Frontal cortex (tissue), 4 donors: ENCODE measurements around the gene LEF1. TPM values are rescaled to one million over a fixed set of nuclear protein-coding genes. Genes with fewer than 3 reads are reported as not detected.

Experiments used
- DNase-seq, 2 donors: peaks; one replicate each; pipeline ENCODE4 v3.0.0; 2012; ENCODE audit warnings: low spot score in 2 of 2
- FAIRE-seq: peaks from 2 replicates; lab custom pipeline; 2012; peaks lifted over from hg19 to GRCh38; lab: Jason Lieb, UNC
- total RNA-seq: library from RNA; depleted of rRNA; stranded (reverse); fragments of >200 nt; gene quantifications from one replicate; pipeline ENCODE4 v1.2.3, GENCODE V29; 2014
- donor health status: control.
- donor health status: control.
- donor health status: control.

LEF1 gene
- total RNA-seq = 6.1 TPM

DNA sequence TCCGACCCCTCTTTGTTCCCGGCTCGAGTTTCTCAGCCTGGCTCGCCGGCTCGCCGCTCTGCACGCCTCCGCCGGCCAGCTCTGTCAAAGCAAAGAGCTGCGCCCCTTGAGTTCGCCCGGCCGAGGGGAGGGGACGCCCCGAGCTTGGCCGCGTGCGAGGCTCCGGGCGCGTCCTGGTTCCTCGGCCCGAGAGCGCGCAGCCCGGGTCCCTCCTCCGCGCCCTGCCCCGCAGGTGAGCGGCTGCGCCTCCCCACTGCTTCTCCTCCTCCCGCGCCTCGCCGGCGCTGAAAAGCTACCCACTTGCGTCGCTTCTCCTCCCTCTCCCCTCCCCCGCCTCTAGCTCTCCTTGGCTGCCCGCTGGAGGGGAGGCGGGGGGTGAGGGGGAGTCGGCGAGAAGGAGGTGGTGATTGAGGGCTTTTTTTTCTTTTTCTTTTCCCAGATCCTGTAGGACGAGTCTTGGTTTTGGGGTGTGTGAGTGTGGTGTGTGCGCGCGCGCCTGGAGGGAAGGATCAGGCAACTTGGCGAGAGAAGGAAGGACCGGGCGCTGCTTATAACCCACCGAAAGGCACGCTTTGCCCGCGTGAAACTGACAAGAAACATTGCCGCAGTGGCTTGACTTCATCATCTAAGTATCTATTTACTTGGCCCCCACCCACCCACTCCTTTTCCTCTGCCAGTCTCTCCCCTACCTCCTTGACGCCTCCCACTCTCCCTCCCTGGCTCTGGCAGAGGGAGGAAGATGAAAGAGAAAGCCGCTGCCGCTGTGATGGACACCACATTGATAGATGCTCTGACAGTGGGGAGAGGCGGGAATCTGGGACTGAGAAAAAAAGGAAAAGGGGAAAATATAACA, at the start of gene LEF1:
TSS of gene LEF1 (minus strand) at position 262 of the 853 bp plus-strand sequence. CDS start 1,165 bp downstream, outside the sequence.
- no peak for DNase-seq
- FAIRE-seq = no peak

DNA sequence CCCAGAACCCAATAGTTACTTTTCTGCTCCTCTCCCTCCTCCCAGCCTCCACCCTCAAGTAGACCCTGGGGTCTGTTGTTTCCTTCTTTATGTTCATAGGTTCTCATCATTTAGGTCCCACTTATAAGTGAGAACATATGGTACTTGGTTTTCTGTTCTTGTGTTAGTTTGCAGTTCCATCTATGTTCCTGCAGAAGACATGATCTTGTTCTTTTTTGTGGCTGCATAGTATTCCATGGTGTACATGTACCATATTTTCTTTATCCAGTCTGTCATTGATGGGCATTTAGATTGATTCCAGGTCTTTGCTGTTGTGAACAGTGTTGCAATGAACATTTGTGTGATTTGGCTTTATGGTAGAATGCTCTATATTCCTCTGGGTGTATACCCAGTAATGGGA, 47.8 kb upstream of the LEF1 start:
- DNase-seq = no peak

DNA sequence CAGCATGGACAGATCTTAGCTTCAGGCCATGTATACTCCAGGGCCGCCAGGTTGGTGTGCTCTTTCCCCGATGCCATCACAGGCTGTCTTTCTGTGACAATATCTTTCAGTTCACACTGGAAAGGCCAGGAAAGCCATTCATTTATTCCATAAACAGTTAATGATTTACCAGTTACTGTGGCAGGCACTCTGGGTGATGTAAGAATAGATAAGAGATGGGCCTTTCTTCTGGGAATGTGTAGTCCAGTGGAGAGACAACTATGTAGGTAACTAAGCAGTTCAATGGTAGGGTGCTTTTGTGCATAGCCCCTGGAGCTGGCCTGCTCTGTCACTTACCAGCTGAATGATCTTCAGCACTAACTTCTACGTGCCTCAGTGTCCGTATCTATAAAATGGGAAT, 46.3 kb upstream of the LEF1 start:
- DNase-seq (no peak), FAIRE-seq (no peak)

More for the DNA sequence above, 47.8 kb upstream of the LEF1 start:
- FAIRE-seq = no peak

DNA sequence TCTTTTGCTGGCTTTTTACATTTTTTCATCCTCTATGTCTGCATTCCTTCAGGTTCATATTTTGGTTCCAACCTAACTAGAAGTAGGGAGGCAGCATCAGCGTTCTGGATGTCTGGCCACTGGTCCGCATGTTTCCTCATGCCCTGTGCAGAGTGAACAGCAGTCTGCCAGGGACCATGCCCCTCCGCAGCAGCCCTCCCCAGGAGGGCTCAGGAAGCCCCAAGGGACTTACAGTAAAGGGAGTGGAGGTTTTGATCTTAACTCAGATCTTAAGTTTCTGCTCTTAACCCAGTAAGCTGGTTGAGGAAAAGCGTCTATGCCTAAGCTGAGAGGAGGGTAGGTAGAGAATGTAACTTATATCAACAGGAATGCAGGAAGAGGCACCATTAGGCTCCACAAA, 45.0 kb upstream of the LEF1 start:
- DNase-seq (no peak), FAIRE-seq (no peak)

DNA sequence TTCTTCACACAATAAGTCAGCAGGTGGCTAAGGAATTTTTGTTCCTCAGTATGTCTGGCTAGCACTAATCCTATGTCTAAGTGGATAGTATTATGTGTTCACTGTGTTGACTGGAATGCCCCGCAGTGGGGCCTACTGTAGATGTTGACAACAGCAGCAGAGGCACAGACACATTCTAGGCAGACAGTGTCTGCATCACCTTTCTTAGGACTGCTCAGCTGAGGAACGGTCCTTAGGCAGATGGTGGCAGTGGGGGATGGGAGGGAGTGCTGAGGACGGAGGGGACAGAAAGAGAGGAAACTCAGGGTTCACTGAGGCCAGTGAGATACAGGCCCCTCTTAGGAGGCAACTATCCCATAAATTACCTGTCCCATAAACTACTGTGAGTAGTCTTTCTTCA, 44.6 kb upstream of the LEF1 start:
- no peak for FAIRE-seq
- no peak for DNase-seq

DNA sequence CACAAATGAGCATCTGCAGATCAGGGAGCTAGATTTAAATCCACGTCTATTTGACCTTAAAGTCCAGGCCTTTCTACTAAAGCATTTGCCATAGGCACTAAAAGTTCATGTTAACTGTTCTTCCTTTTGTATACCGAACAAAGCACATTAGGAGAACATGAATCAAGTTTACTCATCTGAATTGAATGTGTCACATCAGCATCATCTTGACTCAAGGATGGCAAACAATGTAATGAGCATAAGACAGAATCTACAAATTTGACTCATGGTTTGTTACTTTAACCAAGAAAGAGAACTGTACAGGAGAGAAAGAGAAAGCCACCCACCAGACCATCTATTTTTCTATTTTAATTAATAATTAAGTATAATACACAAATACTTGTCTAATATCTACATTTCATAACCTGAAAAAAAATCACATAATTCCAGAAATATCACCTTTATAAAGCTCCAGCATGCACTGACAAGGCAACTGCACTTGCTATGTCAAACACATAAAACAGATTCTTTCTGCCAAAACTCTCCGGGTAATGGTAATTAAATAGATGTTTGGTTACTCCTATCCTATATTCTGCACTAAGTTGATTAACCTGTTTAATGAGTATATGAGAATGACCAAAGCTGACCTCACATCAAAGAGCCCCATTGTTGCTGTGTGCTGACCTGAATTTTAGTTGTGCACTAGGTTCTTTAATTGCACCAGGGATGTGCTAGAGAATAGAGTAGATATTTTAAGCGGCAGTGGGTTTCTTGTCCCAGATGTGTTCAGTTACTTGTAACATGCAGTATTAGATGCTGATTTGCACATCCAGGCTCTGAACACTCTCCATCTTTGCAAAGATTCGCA, 42.5 kb upstream of the LEF1 start:
- DNase-seq (no peak), FAIRE-seq (no peak)

DNA sequence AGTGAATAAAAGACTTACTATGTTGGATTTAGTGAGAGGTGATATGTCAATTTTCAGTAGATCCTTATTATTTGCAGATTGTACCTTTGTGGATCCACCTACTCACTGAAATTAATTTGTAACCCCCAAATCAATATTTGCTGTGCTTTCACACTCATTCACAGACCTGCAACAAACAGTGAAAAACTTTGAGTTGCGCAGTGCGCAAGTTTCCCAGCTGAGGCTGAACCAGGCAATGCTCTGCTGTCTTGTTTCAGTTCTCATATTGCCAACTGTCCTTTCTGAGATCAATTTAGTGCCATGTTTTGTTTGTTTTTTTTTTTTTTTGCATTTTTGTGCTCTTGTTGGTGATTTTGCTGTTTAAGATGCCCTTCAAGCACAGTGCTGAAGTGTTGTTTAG, 40.8 kb upstream of the LEF1 start:
- FAIRE-seq (no peak), DNase-seq (no peak)

DNA sequence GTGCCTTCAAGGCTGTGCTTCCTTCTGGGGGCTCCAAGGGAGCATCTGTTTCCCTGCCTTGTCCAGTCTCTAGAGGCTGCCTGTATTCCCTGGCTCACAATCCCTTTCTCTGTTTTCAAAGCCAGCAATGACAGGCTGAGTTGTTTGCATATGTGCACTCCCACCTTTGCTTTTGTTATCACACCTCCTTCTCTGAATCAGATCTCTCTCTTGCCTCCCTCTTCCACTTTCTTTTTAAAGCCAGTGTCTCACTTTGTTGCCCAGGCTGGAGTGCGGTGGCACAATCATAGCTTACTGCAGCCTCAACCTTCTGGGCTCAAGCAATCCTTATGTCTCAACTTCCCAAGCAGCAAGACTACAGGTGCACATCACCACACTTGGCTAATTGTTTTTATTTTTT, 37.1 kb upstream of the LEF1 start:
- DNase-seq (no peak), FAIRE-seq (no peak)

DNA sequence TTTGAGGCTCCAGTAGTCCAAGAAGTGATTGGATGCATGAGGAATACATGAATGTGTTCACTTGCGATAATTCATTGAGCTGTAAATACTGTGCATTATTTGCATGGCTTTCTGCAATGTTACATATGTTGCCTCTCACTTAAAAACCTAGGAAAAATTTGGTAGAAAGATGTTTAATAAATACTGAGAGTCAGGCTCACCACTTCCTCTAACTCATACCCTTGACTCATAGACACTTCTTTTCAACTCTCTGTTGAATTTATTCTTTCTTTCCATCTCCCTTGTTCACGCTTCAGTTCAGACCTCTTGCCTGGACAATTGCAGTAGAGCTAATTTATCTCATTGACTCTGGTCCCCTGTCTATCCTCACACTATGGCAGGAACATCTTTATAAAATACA, 35.8 kb upstream of the LEF1 start:
- DNase-seq = no peak
- no peak for FAIRE-seq

DNA sequence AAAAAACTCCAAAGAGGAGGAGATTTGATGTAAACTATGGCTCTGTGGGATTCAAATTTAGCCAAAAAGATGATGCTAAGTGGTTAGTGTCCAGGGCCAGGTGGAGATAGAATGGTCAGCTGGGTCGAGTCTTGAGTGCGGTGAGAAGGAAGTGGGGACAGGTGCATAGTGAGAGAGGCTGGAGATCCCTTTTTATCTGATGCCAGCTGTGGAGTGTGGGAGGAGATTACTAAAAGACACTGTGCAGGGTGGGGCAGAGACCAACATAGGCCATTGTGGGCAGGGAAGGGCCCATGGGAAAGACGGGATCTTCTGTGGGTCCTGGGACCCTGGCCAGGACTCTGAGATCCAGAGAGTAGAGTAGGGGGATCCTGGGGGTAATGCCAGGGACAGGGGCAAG, 34.6 kb upstream of the LEF1 start:
- FAIRE-seq = no peak
- no peak for DNase-seq

DNA sequence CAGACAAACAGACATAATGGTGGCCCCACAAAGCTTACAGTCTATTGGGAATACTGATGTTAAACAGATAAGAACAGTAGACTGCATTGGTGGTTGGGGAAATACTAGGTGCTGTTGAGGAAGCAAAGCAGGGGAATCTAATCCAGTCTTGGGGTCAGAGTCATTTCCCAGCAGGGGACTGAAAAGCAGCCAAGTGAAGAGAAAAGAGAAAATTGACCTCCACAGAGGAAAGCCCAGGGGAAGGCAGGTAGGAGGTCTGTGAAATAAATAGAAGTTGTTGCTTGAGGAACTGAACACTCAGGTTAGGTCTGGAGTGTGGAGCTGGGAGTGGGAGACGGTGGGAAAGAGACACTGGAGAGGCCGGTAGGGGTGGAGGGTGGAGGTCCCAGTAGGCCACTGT, 33.0 kb upstream of the LEF1 start:
- FAIRE-seq = no peak
- no peak for DNase-seq

DNA sequence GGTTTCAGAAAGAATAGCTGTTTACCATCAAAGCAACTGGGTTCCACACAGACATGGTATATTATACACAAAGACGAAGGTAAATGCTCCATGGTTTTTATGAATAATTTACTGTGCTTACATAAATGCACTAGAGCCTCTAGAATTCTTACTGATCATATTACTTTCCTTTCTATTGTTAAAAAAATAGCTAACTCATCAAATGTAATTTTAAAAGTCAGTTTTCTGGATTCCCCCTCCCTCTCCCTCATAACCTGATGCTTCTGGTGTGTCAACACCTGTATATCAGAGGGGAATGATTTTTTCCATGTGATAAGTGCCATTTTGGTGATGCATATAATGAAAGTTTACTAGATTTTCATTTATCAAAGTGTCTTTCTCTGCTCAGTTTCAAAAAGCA, 31.1 kb upstream of the LEF1 start:
- FAIRE-seq (no peak), DNase-seq (no peak)

DNA sequence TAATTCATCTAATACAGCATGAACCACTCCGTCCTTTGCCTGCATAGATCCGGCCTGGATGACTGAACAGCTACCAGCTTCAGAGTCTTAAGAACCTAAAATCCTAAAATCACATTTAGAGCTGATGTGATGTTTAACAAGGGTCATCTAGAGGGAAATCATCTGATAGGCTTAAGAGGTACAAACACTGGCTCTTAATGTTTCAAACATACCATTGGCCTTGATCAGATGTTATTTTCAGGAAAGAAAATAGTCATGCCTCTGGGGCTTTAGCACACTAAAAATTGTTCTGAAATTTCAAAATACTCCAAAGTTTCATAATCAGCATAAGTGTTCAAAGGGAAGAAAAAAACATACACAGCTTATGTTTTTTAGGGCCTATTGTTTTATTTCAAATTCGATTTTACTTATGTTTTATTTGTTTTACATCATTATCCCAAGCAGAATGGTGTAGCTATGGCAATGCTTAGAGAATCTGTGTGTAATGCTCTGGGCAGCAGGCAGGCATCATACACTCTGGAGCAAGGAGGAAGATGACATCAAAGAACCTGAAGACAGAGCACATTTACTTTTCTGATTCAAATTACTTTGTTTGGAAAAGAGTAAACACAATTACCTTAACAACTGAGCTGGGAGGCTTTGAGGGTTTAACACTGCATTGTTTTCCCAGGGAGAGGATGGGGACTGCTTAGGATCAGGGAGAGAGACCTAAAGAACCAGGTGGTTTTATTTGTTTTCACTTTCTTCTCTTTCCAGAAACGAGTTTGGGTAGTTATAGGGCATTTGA, 25.3 kb upstream of the LEF1 start:
- FAIRE-seq = no peak
- no peak for DNase-seq

DNA sequence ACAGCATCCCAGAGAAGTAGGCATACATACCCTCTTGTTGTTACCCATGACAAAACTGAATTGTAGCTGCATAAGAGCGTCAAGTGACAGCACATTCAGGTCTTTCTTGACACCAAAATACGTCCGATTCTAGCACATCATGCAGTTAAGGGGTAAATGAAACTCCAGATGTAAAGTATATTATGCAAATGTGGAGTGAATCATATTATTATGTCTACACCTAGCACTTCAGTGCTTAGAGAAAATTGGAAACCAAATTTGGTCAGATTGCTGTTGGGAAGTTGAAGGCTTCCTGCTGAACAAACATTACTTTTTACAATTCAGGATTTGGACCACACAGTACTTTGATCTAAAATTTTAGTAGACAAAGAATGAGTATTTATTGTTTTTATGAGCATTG, 24.2 kb upstream of the LEF1 start:
- FAIRE-seq (no peak), DNase-seq (no peak)

DNA sequence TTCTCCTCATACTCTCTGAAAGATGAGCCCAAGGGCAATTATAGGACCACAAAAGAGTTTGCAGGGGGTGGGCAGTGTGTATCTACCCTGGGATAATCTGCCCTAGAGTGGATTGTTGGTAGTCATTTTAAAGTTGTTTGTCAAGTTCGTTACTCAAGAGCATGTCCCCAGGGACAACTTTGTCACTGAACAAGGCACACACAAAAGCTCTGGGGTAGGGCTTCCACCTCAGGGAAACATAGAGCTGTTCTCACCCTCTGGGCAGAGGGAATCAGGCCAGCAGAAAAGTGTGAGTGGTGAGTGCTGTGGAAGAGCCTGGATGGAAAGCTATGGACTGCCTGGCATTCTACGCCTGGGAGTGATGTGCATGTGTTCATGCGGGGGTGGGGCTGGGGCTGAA, 23.3 kb upstream of the LEF1 start:
- FAIRE-seq (no peak), DNase-seq (no peak)

DNA sequence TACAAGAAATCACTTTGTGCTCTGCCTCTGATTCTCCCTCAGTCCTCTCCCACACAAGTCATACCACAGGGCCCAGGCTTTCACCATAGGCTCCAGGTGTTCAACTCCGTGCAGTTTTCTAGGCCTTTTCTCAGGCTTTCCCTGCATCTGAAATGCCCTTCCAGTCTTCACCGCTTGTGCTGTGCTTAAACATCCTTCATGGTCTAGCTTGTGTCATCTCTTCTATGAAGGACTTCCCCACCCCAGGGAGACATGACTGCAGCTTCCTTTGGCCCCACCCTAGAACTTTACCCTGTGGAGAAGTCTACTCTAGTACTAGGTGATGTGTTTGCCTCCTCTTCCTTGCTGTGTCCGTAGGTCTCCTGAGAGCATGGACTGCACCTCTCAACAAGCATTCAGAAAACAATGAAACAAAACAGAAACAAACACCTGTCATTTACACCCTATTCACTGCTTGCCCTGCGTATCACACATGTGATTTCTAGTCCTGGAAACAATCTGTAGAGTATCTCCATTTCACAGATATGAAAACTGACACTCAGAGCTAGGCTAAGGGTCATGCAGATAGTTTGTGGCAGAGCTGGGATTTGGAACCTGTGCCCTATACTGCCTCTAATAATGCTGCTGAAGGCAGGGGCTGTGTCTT, 22.7 kb upstream of the LEF1 start:
- FAIRE-seq (no peak), DNase-seq (no peak)

DNA sequence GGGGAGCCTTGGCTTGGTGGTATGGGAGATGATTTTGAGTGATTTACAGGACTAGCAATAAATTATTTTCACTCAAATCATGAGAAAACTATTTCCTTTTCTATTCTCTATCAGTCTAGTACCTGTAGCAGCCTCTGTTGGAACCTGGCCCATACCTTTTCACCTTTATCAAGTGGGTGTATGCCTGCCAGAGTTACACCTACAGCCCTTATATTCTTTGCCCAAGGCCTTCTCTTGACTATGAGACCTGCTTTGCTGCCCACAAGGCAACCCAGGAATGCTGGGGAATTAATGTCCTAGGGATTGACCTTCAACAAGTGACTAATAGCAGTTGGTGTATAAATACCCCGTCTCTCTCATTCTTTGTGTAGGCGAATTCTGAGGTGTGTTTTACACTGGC, 20.0 kb upstream of the LEF1 start:
- no peak for FAIRE-seq
- no peak for DNase-seq

DNA sequence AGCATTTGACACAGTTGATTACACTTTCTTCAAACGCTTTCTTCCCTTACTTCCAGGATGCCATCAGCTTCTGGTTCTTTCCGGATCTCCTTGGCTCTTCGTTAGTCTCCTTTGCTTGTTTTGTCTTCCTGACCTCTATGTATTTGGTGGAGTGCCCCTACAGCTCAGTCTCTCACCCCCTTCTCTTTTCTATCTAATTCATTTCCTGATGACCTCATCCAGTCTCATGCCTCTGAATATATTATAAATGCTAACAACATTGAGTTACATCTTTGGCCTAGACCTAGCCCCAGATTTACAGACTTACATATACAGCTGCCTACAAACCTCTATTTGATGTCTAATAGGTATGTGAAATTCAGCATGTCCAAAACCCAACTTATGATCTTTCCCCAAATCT, 16.5 kb upstream of the LEF1 start:
- FAIRE-seq (no peak), DNase-seq (no peak)

DNA sequence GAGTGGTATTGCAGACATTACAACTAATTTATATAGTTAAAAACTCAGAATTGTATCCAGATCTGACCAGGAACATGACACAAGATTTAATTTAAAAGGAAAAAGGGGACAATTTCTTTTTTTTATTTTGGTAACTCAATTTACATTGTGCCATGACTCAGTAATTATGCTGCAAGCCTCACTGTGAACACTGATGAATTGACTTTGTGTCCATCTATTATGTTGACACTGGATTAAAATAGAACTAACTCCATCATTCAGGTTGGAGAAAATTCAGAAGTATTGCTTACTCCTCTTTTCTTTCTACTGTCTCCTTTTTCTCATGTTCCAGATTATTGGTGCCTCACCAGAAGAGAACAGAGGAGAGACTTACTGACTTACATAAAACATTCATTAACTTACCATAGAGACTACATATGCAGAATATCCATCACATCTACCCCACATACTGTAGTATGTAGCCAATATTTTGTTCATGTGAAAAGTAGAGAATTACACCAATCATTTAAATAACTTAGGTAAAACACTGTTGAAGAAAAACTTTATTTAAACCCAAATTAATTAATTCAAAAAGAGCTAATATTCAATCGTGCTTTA, 15.8 kb upstream of the LEF1 start:
- FAIRE-seq (no peak), DNase-seq (no peak)

DNA sequence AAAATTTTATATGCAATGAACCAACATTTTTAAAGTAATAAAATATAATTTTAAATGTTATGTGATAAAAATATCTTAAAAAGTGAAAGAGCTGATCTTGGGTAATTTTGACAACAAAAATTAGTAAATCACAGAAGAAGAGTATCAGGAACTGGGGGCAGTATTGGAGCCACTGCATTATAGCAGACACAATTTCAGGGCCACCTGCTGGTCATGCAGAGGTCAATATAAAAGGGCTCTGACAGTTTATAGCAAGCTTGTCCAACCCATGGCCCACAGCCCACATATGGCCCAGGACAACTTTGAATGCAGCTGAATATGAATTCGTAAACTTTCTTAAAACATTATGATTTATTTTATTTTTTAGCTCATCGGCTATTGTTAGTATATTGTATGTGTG, 13.0 kb upstream of the LEF1 start:
- DNase-seq (no peak), FAIRE-seq (no peak)
